ENCODE measurements around the gene NRXN3. TPM values are rescaled to one million over a fixed set of nuclear protein-coding genes. Genes with fewer than 3 reads are reported as not detected.

The NRXN3 gene
- total and polyA plus RNA-seq, 2 of the 13 experiments (the other 11 are each of a cell fraction or from before 2014, with no cell fraction given), result 0.03 TPM; not detected in 1

DNA sequence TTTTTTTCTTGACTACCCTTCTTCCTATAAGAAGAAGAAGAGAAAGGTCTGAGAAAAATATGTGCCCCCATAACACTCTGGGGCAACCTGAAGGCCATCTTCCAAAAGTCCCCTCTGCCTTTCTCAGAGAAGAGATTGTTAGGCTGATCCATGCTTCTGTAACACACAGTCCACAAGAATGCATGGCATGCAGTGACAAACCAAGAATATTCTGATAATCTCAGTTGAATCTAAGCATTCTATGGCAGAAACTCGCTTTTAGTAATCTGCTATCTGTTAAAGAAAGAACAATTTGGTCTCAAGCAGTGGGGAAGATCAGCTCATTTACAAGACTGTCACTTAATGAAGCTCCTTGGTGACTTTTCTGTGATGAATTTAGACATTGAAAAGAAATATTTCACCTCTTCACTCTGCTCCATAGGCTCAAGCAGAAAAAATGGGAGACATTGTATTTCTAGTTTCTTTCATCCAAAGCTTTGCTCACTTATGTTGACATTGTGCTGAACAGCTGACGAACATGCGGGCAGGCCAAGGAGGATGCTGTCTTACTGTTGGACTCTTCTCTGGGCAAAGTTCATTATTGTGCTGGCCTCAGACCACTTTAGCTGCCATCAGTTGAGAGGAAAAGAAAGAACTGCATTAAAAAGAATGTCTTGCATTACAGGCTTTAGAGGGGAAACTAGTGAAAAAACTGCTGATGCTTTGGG lies 1084.0 kb downstream of the NRXN3 start:
- ATAC-seq (no peak), DNase-seq (ENCODE audit: low spot score) (no peak), FAIRE-seq (no peak)
- no peak overlapping the region for H3K27ac ChIP-seq (ENCODE audit: extremely low read length, insufficient read depth, low read length)
- 0% methylated on average over 3 of the region's 3 CpGs for WGBS (ENCODE audit: low lambda C conversion rate)
- H3K79me2 ChIP-seq (ENCODE audit: insufficient read depth, low read length), result no peaks in the 10 kb centered on the region
- no peaks in the 10 kb centered on the region for H4K20me1 ChIP-seq (ENCODE audit: insufficient read depth, low read length)
- H3K4me1 ChIP-seq (ENCODE audit: insufficient read depth, low read length), result no peaks in the 10 kb centered on the region
- no peak overlapping the region for H3K9ac ChIP-seq (ENCODE audit: insufficient read depth, low read depth, low read length)
- ChIA-PET CTCF (ENCODE audit: low intra/inter-chr PET ratio, low total read pairs) (no interaction called here), POLR2A (no interaction called here)
- H3K4me3 ChIP-seq (replicated peaks in 1 of 3; ENCODE audit: insufficient read depth in 1 of 3, low read depth in 2 of 3, low read length in 3 of 3), result no peak overlapping the region
- no peak for TF ChIP-seq ZNF382 (CRISPR knock-in tag; IDR thresholded peaks at IDR 0.05; ENCODE audit: borderline replicate concordance)
- TF ChIP-seq MAFF (IDR thresholded peaks at IDR 0.05; ENCODE audit: low read depth, low read length), result no peak
- no peak for TF ChIP-seq ZNF672 (CRISPR knock-in tag; IDR thresholded peaks at IDR 0.05)
- TF ChIP-seq MYNN (CRISPR knock-in tag; IDR thresholded peaks at IDR 0.05; ENCODE audit: low read depth), result no peak
- TF ChIP-seq FOSL1 (CRISPR knock-in tag; IDR thresholded peaks at IDR 0.05; ENCODE audit: borderline replicate concordance), result no peak
- TF ChIP-seq TMF1 (CRISPR knock-in tag; IDR thresholded peaks at IDR 0.05; ENCODE audit: low read depth), result no peak
- TF ChIP-seq, protein P1, sequence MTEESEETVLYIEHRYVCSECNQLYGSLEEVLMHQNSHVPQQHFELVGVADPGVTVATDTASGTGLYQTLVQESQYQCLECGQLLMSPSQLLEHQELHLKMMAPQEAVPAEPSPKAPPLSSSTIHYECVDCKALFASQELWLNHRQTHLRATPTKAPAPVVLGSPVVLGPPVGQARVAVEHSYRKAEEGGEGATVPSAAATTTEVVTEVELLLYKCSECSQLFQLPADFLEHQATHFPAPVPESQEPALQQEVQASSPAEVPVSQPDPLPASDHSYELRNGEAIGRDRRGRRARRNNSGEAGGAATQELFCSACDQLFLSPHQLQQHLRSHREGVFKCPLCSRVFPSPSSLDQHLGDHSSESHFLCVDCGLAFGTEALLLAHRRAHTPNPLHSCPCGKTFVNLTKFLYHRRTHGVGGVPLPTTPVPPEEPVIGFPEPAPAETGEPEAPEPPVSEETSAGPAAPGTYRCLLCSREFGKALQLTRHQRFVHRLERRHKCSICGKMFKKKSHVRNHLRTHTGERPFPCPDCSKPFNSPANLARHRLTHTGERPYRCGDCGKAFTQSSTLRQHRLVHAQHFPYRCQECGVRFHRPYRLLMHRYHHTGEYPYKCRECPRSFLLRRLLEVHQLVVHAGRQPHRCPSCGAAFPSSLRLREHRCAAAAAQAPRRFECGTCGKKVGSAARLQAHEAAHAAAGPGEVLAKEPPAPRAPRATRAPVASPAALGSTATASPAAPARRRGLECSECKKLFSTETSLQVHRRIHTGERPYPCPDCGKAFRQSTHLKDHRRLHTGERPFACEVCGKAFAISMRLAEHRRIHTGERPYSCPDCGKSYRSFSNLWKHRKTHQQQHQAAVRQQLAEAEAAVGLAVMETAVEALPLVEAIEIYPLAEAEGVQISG (CRISPR knock-in tag; IDR thresholded peaks at IDR 0.05), result no peak
- no peaks in the 10 kb centered on the region for H3K36me3 ChIP-seq (replicated peaks in 1 of 2; ENCODE audit: control insufficient read depth in 1 of 2, insufficient read depth in 2 of 2, low read length in 2 of 2)
- H3K4me2 ChIP-seq (ENCODE audit: low read depth, low read length), result no peak overlapping the region
- peaks cover 94% of the 10 kb centered on the region for H3K9me3 ChIP-seq (ENCODE audit: low read length)
- intact Hi-C loops (cut with micrococcal nuclease; ENCODE audit: unreplicated experiment), result no loop called here
- no TSS peak for BruUV-seq (replicated peaks)
- no peaks in the 10 kb centered on the region for H3K27me3 ChIP-seq (ENCODE audit: control insufficient read depth in 1 of 2, insufficient read depth in 2 of 2, low read length in 2 of 2)
- in situ Hi-C loops (cut with HindIII; ENCODE audit: extremely low pct_ligation_motif_present, low pct_unique_long_range_greater_than_20kb), result no loop called here
- no peak overlapping the region for H2AFZ ChIP-seq (ENCODE audit: low read length)

Measured in HepG2 (cell line).